ENCODE data around the gene MAP3K6.

MAP3K6 gene

GRCh38 chr1:27356277-27356618 is 10.5 kb downstream of the MAP3K6 start:
- DNase-seq: no peak

GRCh38 chr1:27355683-27356082 is 11.1 kb downstream of the MAP3K6 start:
- DNase-seq: no peak

GRCh38 chr1:27353629-27354028 is 13.1 kb downstream of the MAP3K6 start:
- DNase-seq: no peak

- no peak for DNase-seq
Measured at GRCh38 chr1:27353166-27353565, 13.6 kb downstream of the MAP3K6 start.

- DNase-seq: no peak
Measured at GRCh38 chr1:27351541-27352107, 15.1 kb downstream of the MAP3K6 start.

- no peak for DNase-seq
Measured at GRCh38 chr1:27350663-27351540, 15.9 kb downstream of the MAP3K6 start.

GRCh38 chr1:27349784-27350662 is 16.7 kb downstream of the MAP3K6 start:
- no peak for DNase-seq

- no peak for DNase-seq
Measured at GRCh38 chr1:27348861-27349783, 17.6 kb downstream of the MAP3K6 start.

- no peak for DNase-seq
Measured at GRCh38 chr1:27346991-27347624, 19.7 kb downstream of the MAP3K6 start.

GRCh38 chr1:27346357-27346756 is 20.4 kb downstream of the MAP3K6 start:
- DNase-seq: no peak

- DNase-seq: no peak
Measured at GRCh38 chr1:27345272-27345671, 21.5 kb downstream of the MAP3K6 start.

- no peak for DNase-seq
Measured at GRCh38 chr1:27343639-27344025, 23.1 kb downstream of the MAP3K6 start.

GRCh38 chr1:27342778-27343638 is 23.8 kb downstream of the MAP3K6 start:
- no peak for DNase-seq

GRCh38 chr1:27342391-27342777 is 24.4 kb downstream of the MAP3K6 start:
- no peak for DNase-seq

GRCh38 chr1:27341525-27342252 is 25.1 kb downstream of the MAP3K6 start, which contains the start of gene SYTL1:
Gene SYTL1 (plus strand): TSS chr1:27342022. CDS start chr1:27345335, 3,313 bp downstream.
- peak; percentile 32 for DNase-seq

- no peak for DNase-seq
Measured at GRCh38 chr1:27339213-27339612, 27.5 kb downstream of the MAP3K6 start.

- no peak for DNase-seq
Measured at GRCh38 chr1:27338751-27339150, 28.0 kb downstream of the MAP3K6 start.

- no peak for DNase-seq
Measured at GRCh38 chr1:27336756-27337155, 30.0 kb downstream of the MAP3K6 start.

GRCh38 chr1:27335506-27336422 is 31.0 kb downstream of the MAP3K6 start:
- no peak for DNase-seq

All from HCEC 1CT (cell line).